Esophagus squamous epithelium (tissue), 4 donors: ENCODE measurements around the gene WWOX.

Experiments used
- CTCF ChIP-seq, 6 experiments: fragments of 450-650 bp in 4 of 6; fragments of 200-600 bp in 2 of 6; sonication (generic) in 2 of 6; IDR thresholded peaks; one replicate each; pipeline ENCODE4 v1.5.1; 2016 to 2019; ENCODE audit warnings: antibody characterized with exemption in 6 of 6, mild to moderate bottlenecking in 4 of 6, moderate library complexity in 4 of 6
- POLR2A ChIP-seq, 4 donors: fragments of 450-650 bp; IDR thresholded peaks; one replicate each; pipeline ENCODE4 v1.6.1; 2017; ENCODE audit warnings: antibody characterized with exemption in 4 of 4, mild to moderate bottlenecking in 4 of 4, moderate library complexity in 3 of 4

GRCh38 chr16:78528265-78528664, 428.8 kb downstream of the WWOX start:
- TF ChIP-seq CTCF (IDR thresholded peaks at IDR 0.05) (no peak), POLR2A (IDR thresholded peaks at IDR 0.05) (no peak)
